M059J (cell line): ENCODE results near the gene TSPO. TPM values are rescaled to one million over a fixed set of nuclear protein-coding genes. Genes with fewer than 3 reads are reported as not detected.

Experiments
- DNase-seq: peaks from one replicate; pipeline ENCODE4 v3.0.0-alpha.2; 2012; ENCODE audit warnings: low read depth
- total RNA-seq: library from RNA; depleted of rRNA; stranded (reverse); fragments of >200 nt; shearing (Covaris generic); gene quantifications from 2 replicates; pipeline ENCODE4 v1.2.3, GENCODE V29; 2014

Gene TSPO
- total RNA-seq, 1 experiment from 2014 or later, result 194 TPM

- no peak for DNase-seq
These were observed 28.0 kb downstream of the TSPO start for GRCh38 chr22:43179146-43179910.

- no peak for DNase-seq
These were observed 28.5 kb downstream of the TSPO start for GRCh38 chr22:43179911-43180195.

- DNase-seq, result no peak
These were observed 29.3 kb downstream of the TSPO start for GRCh38 chr22:43180670-43181069.

- DNase-seq, result no peak
These were observed 30.1 kb downstream of the TSPO start for GRCh38 chr22:43181321-43182076.

GRCh38 chr22:43182118-43182517 lies 30.8 kb downstream of the TSPO start:
- DNase-seq, result no peak

GRCh38 chr22:43182726-43183125 lies 31.4 kb downstream of the TSPO start:
- DNase-seq, result no peak

- peak; percentile 70 for DNase-seq
These were observed 32.3 kb downstream of the TSPO start for GRCh38 chr22:43183496-43184277.

GRCh38 chr22:43185860-43186261 lies 34.5 kb downstream of the TSPO start:
- DNase-seq, result no peak

GRCh38 chr22:43186272-43187170 lies 35.2 kb downstream of the TSPO start, which contains the start of gene TTLL12:
TTLL12 (minus strand) TSS chr22:43187134; CDS start chr22:43187069, 65 bp downstream.
- no peak for DNase-seq

- DNase-seq, result peak; percentile 87
These were observed 36.1 kb downstream of the TSPO start for GRCh38 chr22:43187171-43188099.

GRCh38 chr22:43188829-43189545 lies 37.6 kb downstream of the TSPO start:
- peak; percentile 29 for DNase-seq

- DNase-seq, result no peak
These were observed 40.5 kb downstream of the TSPO start for GRCh38 chr22:43191831-43192230.

GRCh38 chr22:43197271-43197941 lies 46.0 kb downstream of the TSPO start:
- peak; percentile 86 for DNase-seq

GRCh38 chr22:43198126-43198525 lies 46.8 kb downstream of the TSPO start:
- DNase-seq, result no peak

GRCh38 chr22:43198936-43199335 lies 47.6 kb downstream of the TSPO start:
- DNase-seq, result peak; percentile 24

GRCh38 chr22:43199541-43199940 lies 48.2 kb downstream of the TSPO start:
- no peak for DNase-seq

GRCh38 chr22:43200031-43200430 lies 48.7 kb downstream of the TSPO start:
- no peak for DNase-seq

GRCh38 chr22:43200555-43200954 lies 49.2 kb downstream of the TSPO start:
- no peak for DNase-seq
